AG09319 (cell line): Measurements from ENCODE around the gene CPSF4.

Source experiments
- DNase-seq: peaks from one replicate; pipeline ENCODE4 v3.0.0-alpha.2; 2010; ENCODE audit warnings: low read depth; ENCODE audit errors: extremely low read depth
- CTCF ChIP-seq: IDR thresholded peaks from 2 replicates; pipeline ENCODE4 v1.5.1; 2011; ENCODE audit warnings: low read depth, mild to moderate bottlenecking, inconsistent platforms, low read length, moderate library complexity

CPSF4 gene

GRCh38 chr7:99459087-99459486 lies 20.3 kb downstream of the CPSF4 start:
- TF ChIP-seq CTCF = no peak; the same call in 1 of the 2 replicates

GRCh38 chr7:99460651-99461050 lies 21.9 kb downstream of the CPSF4 start:
- no peak for DNase-seq
- TF ChIP-seq CTCF = no peak

More at GRCh38 chr7:99459087-99459486, 20.3 kb downstream of the CPSF4 start:
- no peak for DNase-seq

- no peak for TF ChIP-seq CTCF
- DNase-seq = no peak
These were observed 22.5 kb downstream of the CPSF4 start for GRCh38 chr7:99461221-99461620.

- no peak for DNase-seq
- no peak for TF ChIP-seq CTCF
These were observed 26.7 kb downstream of the CPSF4 start for GRCh38 chr7:99465421-99465768.

- DNase-seq = no peak
- no peak for TF ChIP-seq CTCF
These were observed 29.7 kb downstream of the CPSF4 start for GRCh38 chr7:99468336-99468918.

- no peak for DNase-seq
- no peak for TF ChIP-seq CTCF
These were observed 30.8 kb downstream of the CPSF4 start for GRCh38 chr7:99469381-99470065.

- DNase-seq = peak; percentile 86
- no peak for TF ChIP-seq CTCF
These were observed 34.0 kb downstream of the CPSF4 start, which contains the start of gene ZNF789 for GRCh38 chr7:99472561-99473314. Gene ZNF789 (plus strand): TSS chr7:99472890. CDS start chr7:99476457, 3,567 bp downstream.
